CD4-positive, alpha-beta T cell treated with Interleukin-6 for 4 hours (primary cell): ENCODE results near the gene ERI2.
"Not testable (repeated sequence)": the region's sequence is repeated elsewhere in the genome, so short reads cannot be mapped to it uniquely, and the experiment has no call there.

Experiments used
- DNase-seq: peaks from one replicate; pipeline ENCODE4 v3.0.0-alpha.2; 2020; ENCODE audit warnings: mixed read lengths

The ERI2 gene

DNA sequence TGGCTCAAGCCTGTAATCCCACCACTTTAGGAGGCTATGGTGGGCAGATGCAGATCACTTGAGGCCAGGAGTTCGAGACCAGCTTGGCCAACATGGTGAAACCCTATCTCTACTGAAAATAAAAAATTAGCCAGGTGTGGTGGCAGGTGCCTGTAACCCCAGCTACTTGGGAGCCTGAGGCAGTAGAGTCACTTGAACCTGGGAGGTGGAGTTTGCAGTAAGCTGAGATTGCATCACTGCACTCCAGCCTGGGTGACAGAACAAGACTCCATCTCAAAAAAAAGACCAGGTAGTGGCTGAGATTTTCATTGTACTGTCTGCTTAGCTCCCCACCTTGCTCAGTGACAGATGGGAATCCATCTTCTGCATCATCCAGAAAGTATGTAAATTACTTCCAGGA, 41.8 kb downstream of the ERI2 start:
- DNase-seq = not testable (repeated sequence)

DNA sequence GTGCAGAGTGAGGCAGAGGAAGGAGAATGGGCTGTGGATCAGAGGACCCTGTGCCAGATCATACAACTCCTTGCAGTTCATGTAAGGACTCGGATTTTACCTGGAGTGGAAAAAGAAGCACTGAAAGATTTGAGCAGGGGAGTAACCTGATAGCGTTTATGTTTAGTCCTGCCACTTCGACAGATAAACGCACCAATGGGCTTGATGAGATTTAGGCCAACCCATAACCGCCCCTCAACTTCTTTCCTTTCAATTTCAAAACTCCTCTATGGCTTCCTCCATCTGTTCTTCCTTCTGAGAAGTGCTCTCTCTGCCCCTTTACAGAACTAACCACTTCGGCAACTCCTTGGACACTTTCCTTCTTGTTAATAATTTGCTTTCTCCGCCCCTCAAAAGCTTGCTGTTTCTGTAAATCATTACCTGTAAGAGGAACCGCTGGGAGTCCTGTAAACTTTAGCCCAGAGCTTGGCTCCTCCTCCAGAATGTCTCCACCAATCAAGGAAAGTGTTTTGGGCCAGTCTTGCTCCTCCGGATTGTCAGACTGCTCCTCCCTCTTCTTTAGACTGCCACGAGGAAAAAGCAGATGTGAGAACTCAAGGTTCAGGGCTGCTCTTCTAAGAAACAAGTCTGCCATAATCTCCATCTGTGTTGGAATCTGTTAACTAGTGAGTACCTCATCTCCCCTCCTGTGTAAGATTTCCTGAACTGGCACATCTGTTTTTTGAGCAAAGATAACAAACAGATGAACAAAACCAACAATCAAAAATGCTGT, 42.6 kb downstream of the ERI2 start, which contains the start of gene ACSM3:
Gene ACSM3, plus strand, starts transcription at position 554 of the 772 bp plus-strand sequence. CDS start 6,021 bp downstream, outside the sequence.
- peak; percentile 70 for DNase-seq

DNA sequence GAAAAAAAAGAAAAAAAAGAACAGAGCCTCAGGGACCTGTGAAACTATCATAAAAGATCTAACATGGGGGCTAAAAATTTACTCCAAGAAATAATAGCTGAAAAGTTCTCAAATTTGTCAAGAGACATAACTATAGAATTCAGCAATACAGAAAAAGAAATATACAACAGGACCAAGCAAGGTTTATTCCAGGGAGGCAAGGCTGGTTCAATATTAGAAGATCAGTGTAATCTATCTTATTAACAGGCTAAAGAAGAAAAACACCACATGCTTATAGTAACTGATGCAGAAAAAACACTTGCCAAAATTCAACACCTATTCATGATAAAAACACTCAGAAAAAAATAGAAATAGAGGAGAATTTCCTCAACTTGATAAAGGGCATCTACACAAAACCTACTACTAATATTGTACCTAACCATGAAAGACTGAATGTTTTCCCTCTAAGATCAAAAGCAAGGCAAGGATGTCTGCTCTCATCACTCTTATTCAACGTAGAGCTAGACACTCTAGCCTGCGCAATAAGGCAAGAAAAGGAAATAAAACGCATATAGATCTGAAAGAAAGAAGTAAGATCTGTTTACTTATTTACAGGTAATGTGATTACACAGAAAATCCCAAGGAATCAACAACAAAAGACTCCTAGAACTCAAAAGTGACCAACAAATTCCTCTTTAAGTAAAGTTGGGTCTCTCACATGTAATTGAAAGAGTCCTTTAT, 43.7 kb downstream of the ERI2 start:
- no peak for DNase-seq

DNA sequence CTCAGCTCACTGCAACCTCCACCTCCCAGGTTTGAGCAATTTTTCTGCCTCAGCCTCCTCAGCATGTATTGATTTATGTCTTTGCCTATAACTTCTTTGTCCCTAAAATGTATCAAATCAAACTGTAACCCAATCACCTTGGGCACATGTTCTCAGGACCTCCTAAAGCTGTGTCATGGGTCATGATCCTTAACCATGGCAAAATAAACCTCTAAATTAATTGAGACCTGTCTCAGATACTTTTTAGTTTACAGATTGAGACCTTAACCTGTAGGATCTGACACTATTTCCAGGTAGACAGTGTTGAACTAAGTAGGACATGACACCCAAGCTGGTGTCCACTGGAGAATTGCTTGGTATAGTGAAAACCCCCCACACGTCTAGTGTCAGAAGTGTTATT, 45.1 kb downstream of the ERI2 start:
- DNase-seq = no peak

DNA sequence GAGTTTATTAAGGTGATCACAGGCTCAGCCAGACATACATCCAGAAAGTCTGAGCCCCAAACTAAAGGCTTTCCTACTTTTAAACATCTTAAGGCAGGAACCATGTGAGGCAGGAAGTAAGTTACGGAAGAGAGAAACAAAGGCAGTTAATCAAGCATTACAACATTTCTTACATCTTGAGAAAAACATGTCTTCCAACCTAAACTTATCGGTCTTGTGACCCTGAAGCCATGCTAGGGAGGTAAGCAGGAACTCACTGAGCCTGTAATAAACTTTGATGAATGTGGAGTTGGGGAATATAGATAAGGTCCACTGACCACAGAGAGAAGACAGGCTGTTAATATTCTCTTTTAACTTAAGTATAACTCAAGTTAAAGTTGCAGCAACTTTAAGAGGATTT, 45.9 kb downstream of the ERI2 start:
- DNase-seq = no peak

DNA sequence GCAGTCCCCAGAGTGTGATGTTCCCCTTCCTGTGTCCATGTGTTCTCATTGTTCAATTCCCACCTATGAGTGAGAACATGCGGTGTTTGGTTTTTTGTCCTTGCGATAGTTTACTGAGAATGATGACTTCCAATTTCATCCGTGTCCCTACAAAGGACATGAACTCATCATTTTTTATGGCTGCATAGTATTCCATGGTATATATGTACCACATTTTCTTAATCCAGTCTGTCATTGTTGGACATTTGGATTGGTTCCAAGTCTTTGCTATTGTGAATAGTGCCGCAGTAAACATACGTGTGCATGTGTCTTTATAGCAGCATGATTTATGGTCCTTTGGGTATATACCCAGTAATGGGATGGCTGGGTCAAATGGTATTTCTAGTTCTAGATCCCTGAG, 50.5 kb downstream of the ERI2 start:
- not testable (repeated sequence) for DNase-seq

DNA sequence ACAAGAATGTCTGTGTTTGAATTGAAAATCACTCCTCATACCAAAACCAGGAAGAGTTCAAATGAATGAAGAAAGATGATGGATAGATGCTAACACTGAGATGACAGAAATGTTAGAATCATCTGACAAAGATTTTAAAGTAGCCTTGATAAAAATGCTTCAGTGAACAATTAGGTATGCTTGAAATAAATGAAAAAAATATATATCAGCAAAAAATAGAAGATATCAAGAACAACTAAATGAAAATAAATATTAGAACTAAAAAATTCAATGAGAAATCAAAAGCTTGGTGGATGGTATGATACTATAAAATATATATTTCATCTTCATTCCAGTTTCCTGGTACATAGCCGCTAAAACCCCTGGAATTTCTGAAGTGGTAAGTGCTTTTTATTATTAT, 51.0 kb downstream of the ERI2 start:
- no peak for DNase-seq

DNA sequence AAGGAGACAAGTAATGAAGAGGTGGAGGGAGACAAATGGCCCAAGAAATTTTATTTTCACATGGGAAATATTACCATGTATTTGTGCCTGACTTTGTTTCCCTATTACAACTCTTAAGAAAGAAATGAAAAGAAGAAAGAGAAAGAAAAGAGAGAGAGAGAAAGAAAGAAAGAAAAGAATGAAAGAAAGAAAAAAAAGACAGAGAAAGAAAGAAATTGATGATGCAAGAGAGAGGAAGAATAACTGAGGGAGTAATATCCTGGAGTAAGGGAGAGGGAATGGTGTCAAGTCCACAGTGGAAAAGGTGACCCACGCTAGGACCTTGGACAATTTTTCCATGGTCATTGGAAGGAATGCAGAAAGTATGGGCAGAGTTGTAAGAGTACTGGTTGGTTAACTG, 52.5 kb downstream of the ERI2 start:
- DNase-seq = no peak

DNA sequence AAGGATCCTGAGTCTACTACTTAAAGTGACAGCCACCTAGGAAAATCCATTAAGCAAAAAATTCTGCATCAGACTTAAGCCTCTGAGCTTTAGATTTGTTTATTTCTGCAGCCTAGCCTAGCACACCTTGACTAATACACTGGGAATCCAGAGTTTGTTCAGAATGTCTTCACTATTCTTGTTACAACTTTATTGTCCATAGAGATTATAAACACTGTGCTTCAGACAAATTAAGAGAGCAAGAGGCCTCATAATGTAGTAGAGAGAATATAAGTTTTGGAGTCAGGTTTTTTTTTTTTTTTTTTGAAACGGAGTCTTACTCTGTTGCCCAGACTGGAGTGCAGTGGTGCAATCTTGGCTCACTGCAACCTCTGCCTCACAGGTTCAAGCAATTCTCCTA, 55.7 kb downstream of the ERI2 start:
- DNase-seq = no peak

DNA sequence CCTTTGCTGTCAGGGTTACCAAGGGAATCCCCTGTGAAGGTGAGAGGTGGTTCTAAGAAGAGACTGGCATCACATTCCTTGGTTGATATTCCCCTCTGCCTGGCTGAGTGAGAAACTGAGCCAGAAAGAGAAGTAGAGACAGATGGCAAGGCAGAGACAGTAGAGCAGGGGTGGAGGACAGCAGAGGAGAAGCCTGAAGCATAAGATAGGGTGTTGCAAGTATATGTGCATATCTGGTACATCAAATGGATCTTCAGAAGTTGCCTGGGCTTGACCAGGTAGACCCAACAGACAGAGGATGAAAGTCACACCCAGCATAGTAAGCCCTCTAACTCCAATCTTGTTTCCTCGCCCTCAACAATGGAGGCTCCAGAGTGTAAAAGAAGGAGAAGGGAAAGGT, 56.8 kb downstream of the ERI2 start:
- DNase-seq = no peak

DNA sequence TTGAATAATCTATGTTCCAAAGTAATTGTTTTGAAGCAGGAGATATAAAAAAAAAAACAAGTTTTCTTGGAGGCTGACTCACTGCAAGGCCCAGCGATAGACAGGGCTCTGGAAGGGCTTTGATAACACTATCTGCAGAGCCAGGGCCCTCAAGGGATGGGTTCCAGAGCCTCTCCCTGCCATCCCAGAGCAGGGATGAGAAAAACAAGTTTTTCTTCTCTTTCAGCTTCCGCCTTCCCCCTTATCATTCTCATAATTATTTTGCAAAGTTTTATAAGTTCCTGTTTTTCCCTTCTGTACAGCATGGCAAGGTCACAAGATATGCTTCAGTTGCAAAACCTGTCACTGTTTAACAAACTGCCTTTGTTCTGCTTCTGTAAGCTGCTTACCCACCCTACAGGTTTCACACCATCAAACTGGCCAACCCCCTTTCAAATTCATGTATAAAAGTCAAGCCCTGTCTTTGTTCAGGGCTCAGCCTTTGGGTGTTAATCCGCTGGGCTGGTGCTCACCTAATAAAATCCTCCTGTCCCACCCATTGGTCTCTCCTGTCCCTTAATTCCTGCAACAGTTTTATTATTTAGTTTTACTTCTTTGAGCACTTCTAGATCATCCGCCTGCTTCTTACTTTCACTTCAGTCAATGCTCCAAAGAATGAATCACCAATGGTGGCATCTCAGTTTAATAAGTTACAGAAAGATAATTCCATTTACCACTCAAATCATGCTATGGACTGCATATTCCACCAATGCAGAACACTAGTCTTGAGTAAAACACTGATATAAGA, 59.0 kb downstream of the ERI2 start:
- no peak for DNase-seq

DNA sequence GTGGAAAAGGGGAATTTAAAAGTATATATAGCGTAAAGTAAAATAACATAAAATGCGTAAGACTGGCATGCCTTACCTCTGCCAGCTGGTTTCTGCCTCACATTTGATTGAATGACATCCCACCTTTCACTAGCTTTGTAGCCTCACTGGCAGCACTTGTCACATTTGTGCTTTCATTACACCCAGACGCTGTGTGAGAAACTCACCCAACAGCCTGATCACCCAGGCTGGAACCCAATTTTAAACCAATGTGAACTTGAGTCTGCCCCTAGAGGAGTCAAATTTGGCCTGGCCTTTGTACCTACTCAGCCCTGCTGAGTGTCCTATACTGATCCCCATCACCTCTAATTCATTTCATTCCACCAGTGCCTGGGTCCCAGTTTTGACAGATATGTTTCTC, 59.8 kb downstream of the ERI2 start:
- no peak for DNase-seq
